GM18519 (cell line): Measurements from ENCODE around the gene IGSF22.

Source experiments
- ATAC-seq: cut with Tn5 transposase; IDR thresholded peaks from one replicate; pipeline ENCODE4 v1.9.1; 2021; ENCODE audit warnings: mild to moderate bottlenecking, moderate library complexity; ENCODE audit not compliant: unreplicated experiment, low FRiP score

IGSF22 gene

GRCh38 chr11:18715476-18715875, 10.5 kb downstream of the IGSF22 start:
- no peak for ATAC-seq

- ATAC-seq, result no peak
These were observed 11.6 kb downstream of the IGSF22 start for GRCh38 chr11:18714443-18714780.

GRCh38 chr11:18713646-18714442, 12.1 kb downstream of the IGSF22 start:
- no peak for ATAC-seq

- ATAC-seq, result no peak
These were observed 15.4 kb downstream of the IGSF22 start for GRCh38 chr11:18710545-18710944.

- ATAC-seq, result no peak
These were observed 16.6 kb downstream of the IGSF22 start for GRCh38 chr11:18709414-18709813.

- no peak for ATAC-seq
These were observed 18.1 kb downstream of the IGSF22 start for GRCh38 chr11:18707811-18708340.

- no peak for ATAC-seq
These were observed 19.4 kb downstream of the IGSF22 start for GRCh38 chr11:18706330-18707243.

GRCh38 chr11:18705651-18706281, 20.2 kb downstream of the IGSF22 start:
- ATAC-seq, result no peak

- ATAC-seq, result no peak
These were observed 21.3 kb downstream of the IGSF22 start for GRCh38 chr11:18704698-18705097.

- no peak for ATAC-seq
These were observed 21.8 kb downstream of the IGSF22 start for GRCh38 chr11:18704045-18704645.

- no peak for ATAC-seq
These were observed 22.8 kb downstream of the IGSF22 start for GRCh38 chr11:18703001-18703763.

- no peak for ATAC-seq
These were observed 24.3 kb downstream of the IGSF22 start for GRCh38 chr11:18701614-18702216.

GRCh38 chr11:18700872-18701271, 25.1 kb downstream of the IGSF22 start:
- ATAC-seq, result no peak

- ATAC-seq, result no peak
These were observed 25.6 kb downstream of the IGSF22 start for GRCh38 chr11:18700375-18700774.

- no peak for ATAC-seq
These were observed 26.1 kb downstream of the IGSF22 start for GRCh38 chr11:18699848-18700261.

GRCh38 chr11:18699269-18699596, 26.8 kb downstream of the IGSF22 start:
- ATAC-seq, result no peak

- ATAC-seq, result peak; percentile 88
These were observed 27.4 kb downstream of the IGSF22 start, which contains the start of gene TMEM86A for GRCh38 chr11:18698341-18699268. Gene TMEM86A, plus strand, starts transcription at chr11:18698779. Its CDS starts 108 bp downstream, at chr11:18698887.

GRCh38 chr11:18697576-18697975, 28.4 kb downstream of the IGSF22 start:
- ATAC-seq, result no peak
